HCT116 (cell line): ENCODE data around the gene PPP1R13L.

Source experiments
- CEBPB ChIP-seq: IDR thresholded peaks from 2 replicates; pipeline ENCODE4 v1.6.1; 2012; ENCODE audit warnings: low read depth
- EGR1 ChIP-seq: IDR thresholded peaks from 2 replicates; pipeline ENCODE4 v1.6.1; 2012; ENCODE audit warnings: low read depth
- EZH2phosphoT487 ChIP-seq: fragments of 200-600 bp; IDR thresholded peaks from 2 replicates; pipeline ENCODE4 v1.6.1; 2018; ENCODE audit warnings: antibody characterized with exemption, borderline replicate concordance
- JUND ChIP-seq: IDR thresholded peaks from 2 replicates; pipeline ENCODE4 v1.6.1; 2012
- POLR2A ChIP-seq: IDR thresholded peaks from 2 replicates; pipeline ENCODE4 v1.7.0; 2011; ENCODE audit warnings: borderline replicate concordance; ENCODE audit not compliant: insufficient read depth, insufficient read length; ENCODE audit errors: extremely low read depth
- POLR2AphosphoS5 ChIP-seq: IDR thresholded peaks from 2 replicates; pipeline ENCODE4 v1.6.1; 2011; ENCODE audit warnings: mild to moderate bottlenecking, low read depth, low read length, moderate library complexity
- SIN3A ChIP-seq: IDR thresholded peaks from 2 replicates; pipeline ENCODE4 v1.6.1; 2012; ENCODE audit warnings: low read depth
- SP1 ChIP-seq: IDR thresholded peaks from 2 replicates; pipeline ENCODE4 v1.6.1; 2012; ENCODE audit warnings: low read depth
- TCF7L2 ChIP-seq: IDR thresholded peaks from 2 replicates; pipeline ENCODE4 v1.7.0; 2011; ENCODE audit warnings: borderline replicate concordance, inconsistent platforms; ENCODE audit not compliant: insufficient read depth, insufficient read length; ENCODE audit errors: extremely low read depth
- YY1 ChIP-seq: IDR thresholded peaks from 2 replicates; pipeline ENCODE4 v1.6.1; 2011; ENCODE audit warnings: low read length, low read depth, moderate library complexity, mild to moderate bottlenecking; ENCODE audit not compliant: insufficient replicate concordance; ENCODE audit errors: extremely low read depth
- ZFX ChIP-seq: fragments of 450-650 bp; IDR thresholded peaks from 2 replicates; pipeline ENCODE4 v1.6.1; 2017
- ZNF274 ChIP-seq: fragments of 200-500 bp; sonication (Bioruptor generic); IDR thresholded peaks from 2 replicates; pipeline ENCODE4 v1.6.1; 2014; ENCODE audit warnings: mild to moderate bottlenecking, low read depth, low read length, inconsistent platforms
- TF ChIP-seq, protein P1 (sequence below), 3 experiments: fragments of 200-600 bp in 1 of 3; sonication (generic) in 1 of 3; IDR thresholded peaks in 2 of 3; conservative IDR thresholded peaks in 1 of 3; 2 replicates each; pipeline ENCODE4 v1.5.1; 2012 to 2017; ENCODE audit warnings: low read depth in 2 of 3, low read length in 2 of 3, antibody characterized with exemption in 1 of 3, borderline replicate concordance in 1 of 3, control low read depth in 1 of 3, mild to moderate bottlenecking in 1 of 3, mixed read lengths in 1 of 3, mixed run types in 1 of 3, moderate library complexity in 1 of 3; ENCODE audit not compliant: insufficient read depth in 1 of 3
- TF ChIP-seq, protein P2 (sequence below): IDR thresholded peaks from 2 replicates; pipeline ENCODE4 v1.6.1; 2012

DNA sequence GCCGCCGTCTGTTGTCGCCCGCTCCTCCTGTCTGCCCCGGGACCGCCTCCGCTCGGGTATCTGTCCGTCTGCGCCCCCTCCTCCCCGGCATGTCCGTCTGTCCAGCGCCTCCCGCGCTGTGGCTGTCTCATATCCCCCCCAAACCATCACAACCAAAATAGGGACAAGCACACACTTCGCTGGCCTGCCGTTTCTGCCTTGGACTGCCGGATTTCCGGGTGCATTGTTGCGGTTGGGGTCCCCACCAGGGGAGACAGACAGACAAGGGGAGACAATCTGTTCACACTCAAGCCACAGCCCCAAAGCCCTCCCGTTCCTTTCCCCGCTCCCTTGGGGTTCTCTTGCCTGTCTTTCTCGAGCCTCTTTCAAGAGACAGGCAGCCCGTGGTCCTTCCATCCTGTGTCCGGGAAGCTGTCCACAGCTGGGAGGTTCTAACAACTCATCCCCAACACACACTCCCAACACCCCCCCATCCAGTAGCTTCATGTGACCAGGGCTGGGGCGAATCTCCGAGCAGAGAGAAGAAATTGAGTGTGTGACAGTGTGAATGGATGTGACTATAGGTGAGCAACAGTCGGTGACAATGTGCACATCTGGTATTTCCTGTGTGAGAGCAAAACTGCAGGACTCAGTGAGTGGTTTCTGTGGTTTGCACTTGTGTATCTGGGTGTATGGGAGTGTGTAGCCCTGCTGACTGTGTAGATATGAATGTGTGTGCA lies 46.4 kb upstream of the PPP1R13L start:
- no peak for TF ChIP-seq EGR1
- TF ChIP-seq YY1: no peak
- no peak for TF ChIP-seq EZH2phosphoT487
- TF ChIP-seq, protein P1, sequence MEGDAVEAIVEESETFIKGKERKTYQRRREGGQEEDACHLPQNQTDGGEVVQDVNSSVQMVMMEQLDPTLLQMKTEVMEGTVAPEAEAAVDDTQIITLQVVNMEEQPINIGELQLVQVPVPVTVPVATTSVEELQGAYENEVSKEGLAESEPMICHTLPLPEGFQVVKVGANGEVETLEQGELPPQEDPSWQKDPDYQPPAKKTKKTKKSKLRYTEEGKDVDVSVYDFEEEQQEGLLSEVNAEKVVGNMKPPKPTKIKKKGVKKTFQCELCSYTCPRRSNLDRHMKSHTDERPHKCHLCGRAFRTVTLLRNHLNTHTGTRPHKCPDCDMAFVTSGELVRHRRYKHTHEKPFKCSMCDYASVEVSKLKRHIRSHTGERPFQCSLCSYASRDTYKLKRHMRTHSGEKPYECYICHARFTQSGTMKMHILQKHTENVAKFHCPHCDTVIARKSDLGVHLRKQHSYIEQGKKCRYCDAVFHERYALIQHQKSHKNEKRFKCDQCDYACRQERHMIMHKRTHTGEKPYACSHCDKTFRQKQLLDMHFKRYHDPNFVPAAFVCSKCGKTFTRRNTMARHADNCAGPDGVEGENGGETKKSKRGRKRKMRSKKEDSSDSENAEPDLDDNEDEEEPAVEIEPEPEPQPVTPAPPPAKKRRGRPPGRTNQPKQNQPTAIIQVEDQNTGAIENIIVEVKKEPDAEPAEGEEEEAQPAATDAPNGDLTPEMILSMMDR (IDR thresholded peaks at IDR 0.05 in 2 of 3, conservative IDR thresholded peaks at IDR 0.05 in 1 of 3; ENCODE audit: borderline replicate concordance in 1 of 3, insufficient read depth in 1 of 3, low read depth in 2 of 3, low read length in 2 of 3): no peak
- TF ChIP-seq POLR2A: no peak
- no peak for TF ChIP-seq POLR2AphosphoS5
- TF ChIP-seq, protein P2, sequence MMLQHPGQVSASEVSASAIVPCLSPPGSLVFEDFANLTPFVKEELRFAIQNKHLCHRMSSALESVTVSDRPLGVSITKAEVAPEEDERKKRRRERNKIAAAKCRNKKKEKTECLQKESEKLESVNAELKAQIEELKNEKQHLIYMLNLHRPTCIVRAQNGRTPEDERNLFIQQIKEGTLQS: no peak
- no peak for TF ChIP-seq CEBPB
- no peak for TF ChIP-seq SIN3A
- no peak for TF ChIP-seq SP1
- no peak for TF ChIP-seq ZFX
- TF ChIP-seq JUND: no peak
- no peak for TF ChIP-seq TCF7L2
- no peak for TF ChIP-seq ZNF274
